GM12891 (cell line): ENCODE data around the gene SLC35F2.

Experiments used
- PAX5 ChIP-seq: IDR thresholded peaks from 2 replicates; pipeline ENCODE4 v1.6.1; 2011; ENCODE audit warnings: low read length, moderate library complexity, mild to moderate bottlenecking; ENCODE audit not compliant: insufficient read depth, severe bottlenecking
- POLR2A ChIP-seq: IDR thresholded peaks from 2 replicates; pipeline ENCODE4 v1.6.1; 2011; ENCODE audit warnings: low read depth, low read length, control low read depth
- POLR2AphosphoS5 ChIP-seq: IDR thresholded peaks from 2 replicates; pipeline ENCODE4 v1.6.1; 2011; ENCODE audit warnings: low read depth, low read length, control low read depth
- SPI1 ChIP-seq: IDR thresholded peaks from 2 replicates; pipeline ENCODE4 v1.6.1; 2011; ENCODE audit warnings: low read depth, low read length, control low read depth
- TAF1 ChIP-seq: IDR thresholded peaks from 2 replicates; pipeline ENCODE4 v1.6.1; 2011; ENCODE audit warnings: low read depth, low read length, control low read depth

GRCh38 chr11:107853070-107853469 is 5.5 kb downstream of the SLC35F2 start:
- TF ChIP-seq POLR2A: no peak
- TF ChIP-seq POLR2AphosphoS5: no peak
- no peak for TF ChIP-seq PAX5
- no peak for TF ChIP-seq TAF1
- no peak for TF ChIP-seq SPI1
